Fibroblast of mammary gland (primary cell): ENCODE data around the gene HMGXB4.
A peak's percentile ranks its signal among the peaks of the same experiment; 100 is the strongest.

Source experiments
- DNase-seq: peaks from one replicate; pipeline ENCODE4 v3.0.0-alpha.2; 2010; ENCODE audit warnings: low read depth
- H3K4me3 ChIP-seq: 2 replicates; pipeline ENCODE4 v1.5.1; 2011; ENCODE audit warnings: low read depth, mild to moderate bottlenecking, low read length, moderate library complexity; ENCODE audit not compliant: control insufficient read depth
- TF ChIP-seq, protein P1 (sequence below): conservative IDR thresholded peaks from 2 replicates; pipeline ENCODE4 v1.5.1; 2011; ENCODE audit warnings: low read depth, low read length, inconsistent platforms; ENCODE audit not compliant: control insufficient read depth, insufficient read depth

The HMGXB4 gene

DNA sequence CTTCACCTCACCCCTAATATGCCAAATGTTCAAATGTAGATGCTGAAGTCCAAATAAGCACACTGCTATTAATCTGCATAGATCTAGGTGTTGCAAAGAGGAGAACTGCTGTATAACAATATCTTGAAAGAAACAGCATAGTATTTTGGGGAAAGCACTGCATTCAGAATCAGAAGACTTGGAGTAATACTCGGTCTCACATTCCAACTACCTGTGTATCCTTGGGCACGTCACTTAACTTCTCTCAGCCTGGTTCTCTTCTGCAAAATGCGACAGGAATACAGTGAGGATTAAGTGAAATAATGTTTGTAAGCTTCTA lies 332 bp upstream of the HMGXB4 start:
- DNase-seq = no peak
- H3K4me3 ChIP-seq = peak overlapping the region; percentile 82
- TF ChIP-seq, protein P1, sequence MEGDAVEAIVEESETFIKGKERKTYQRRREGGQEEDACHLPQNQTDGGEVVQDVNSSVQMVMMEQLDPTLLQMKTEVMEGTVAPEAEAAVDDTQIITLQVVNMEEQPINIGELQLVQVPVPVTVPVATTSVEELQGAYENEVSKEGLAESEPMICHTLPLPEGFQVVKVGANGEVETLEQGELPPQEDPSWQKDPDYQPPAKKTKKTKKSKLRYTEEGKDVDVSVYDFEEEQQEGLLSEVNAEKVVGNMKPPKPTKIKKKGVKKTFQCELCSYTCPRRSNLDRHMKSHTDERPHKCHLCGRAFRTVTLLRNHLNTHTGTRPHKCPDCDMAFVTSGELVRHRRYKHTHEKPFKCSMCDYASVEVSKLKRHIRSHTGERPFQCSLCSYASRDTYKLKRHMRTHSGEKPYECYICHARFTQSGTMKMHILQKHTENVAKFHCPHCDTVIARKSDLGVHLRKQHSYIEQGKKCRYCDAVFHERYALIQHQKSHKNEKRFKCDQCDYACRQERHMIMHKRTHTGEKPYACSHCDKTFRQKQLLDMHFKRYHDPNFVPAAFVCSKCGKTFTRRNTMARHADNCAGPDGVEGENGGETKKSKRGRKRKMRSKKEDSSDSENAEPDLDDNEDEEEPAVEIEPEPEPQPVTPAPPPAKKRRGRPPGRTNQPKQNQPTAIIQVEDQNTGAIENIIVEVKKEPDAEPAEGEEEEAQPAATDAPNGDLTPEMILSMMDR = no peak

DNA sequence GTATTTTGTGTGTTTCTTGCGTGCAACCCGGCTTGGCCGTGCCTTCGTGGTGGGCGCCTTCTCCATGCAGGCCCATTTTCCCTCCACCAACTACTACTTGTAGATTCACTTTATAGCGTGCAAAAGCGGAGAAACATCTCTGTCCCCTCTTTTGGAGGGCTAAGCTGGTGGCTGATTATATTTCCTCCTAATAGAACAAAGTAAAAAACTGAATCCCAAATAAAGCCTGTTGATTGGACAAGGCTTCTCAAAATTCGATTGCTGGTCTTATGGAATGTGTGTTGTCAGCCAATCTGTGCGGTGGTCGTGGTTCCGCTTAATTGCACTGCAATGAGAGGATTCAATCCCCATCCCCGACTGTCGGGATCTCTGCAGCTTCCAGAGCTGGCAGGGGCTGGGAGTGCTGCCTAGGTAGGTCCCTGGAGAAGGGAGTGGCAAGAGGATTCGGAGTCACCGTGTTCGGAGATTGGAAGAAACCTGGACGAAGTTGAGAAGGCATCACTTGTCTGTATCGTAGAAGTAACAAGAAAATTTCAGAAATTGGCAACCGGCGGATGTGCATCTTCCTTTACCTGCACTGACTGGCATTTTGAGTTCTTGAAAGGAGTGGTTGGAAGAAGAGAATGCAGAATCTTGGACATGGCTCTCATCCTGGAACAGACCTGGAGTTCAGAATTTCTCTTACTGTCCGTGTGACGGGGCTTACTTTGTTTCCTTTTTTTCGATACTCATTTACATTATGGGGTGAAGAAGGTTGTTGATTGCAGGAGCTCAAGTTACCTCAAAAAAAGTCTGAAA lies 1.1 kb downstream of the HMGXB4 start:
- TF ChIP-seq, protein P1 = no peak
- peak; percentile 24 for DNase-seq

DNA sequence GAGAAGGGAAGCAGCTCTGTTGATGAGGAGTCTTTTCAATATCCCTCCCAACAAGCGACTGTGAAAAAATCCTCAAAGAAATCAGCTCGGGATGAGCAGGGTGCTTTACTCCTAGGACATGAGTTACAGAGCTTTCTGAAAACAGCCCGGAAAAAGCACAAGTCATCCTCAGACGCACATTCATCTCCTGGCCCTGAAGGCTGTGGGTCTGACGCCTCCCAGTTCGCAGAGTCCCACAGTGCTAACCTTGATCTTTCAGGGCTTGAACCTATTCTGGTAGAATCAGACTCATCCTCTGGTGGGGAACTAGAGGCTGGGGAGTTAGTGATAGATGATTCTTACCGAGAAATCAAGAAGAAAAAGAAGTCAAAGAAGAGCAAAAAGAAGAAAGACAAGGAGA lies 7.7 kb downstream of the HMGXB4 start:
- no peak for DNase-seq
- no peak overlapping the region for H3K4me3 ChIP-seq
- TF ChIP-seq, protein P1 = no peak

More for the DNA sequence above, 1.1 kb downstream of the HMGXB4 start:
- peak overlapping the region; percentile 82 for H3K4me3 ChIP-seq

DNA sequence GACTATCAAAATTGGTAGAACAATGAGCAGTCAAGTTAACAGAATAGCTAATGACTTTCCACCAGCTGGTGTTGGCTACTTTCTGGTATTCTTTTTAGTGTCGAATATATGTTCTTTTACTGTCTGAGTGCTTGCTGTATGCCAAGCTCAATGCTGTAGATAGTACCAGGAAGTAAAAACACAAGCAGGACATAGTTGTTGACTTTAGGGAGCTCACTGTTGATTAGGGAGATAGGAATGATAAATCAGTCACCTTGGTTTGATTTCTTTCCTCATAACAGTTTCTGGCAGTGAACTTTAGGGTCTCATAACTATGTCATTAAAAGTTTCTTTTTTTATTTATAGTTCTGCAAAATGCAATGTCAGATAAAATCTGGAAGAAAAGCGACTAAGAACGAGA lies 9.0 kb downstream of the HMGXB4 start:
- no peak overlapping the region for H3K4me3 ChIP-seq
- TF ChIP-seq, protein P1 = no peak
- no peak for DNase-seq

DNA sequence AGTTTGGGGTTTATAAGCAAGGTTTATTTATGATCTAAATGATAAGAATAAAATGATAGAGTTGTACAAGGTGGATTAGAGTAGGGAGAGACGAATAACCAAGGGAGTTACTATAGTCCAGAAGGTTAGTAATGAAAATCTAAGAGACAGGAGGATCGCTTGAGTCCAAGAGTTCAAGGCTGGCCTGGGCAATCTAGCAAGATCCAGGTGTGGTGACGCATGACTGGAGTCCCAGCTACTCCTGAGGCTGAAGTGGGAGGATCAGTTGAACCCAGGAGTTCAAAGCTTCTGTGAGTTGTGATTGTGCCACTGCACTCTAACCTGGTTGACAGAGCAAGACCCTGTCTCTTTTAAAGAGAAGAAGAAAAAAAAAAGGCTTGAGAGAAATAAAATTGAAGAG lies 12.3 kb downstream of the HMGXB4 start:
- DNase-seq = no peak
- TF ChIP-seq, protein P1 = no peak
- no peak overlapping the region for H3K4me3 ChIP-seq

DNA sequence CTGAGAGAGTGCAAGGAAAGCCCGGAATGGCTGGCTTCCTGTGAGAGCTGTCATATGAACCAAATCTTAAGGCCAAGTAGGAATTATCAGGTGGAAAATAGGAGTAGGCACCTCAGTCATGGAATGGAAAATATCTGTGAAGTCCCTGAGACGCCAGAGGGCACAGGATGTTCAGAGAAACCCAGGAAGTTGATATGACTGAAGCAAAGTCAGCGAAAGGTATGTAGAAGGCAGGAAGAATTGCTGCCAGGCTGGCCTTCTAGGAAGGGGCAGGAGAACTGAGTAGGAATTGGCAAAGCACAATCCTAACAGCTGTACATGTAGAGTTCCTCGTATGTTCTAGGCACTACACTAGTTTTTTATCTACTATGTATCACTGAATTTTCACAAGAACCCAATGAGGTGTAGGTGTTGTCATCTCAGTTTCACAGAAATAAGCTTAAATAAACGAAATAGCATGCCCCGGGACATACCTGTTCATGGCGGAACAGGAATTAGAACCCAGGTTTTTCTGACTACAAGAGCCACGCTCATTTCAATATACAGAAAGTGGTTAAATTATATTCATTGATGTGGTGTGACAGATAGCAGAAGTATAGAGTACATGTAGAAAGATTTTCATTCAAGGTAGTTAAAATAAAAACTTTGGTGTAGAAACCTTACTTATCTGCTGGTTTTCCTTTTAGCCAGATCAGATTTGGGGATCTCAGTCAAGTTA lies 17.0 kb downstream of the HMGXB4 start:
- DNase-seq = no peak
- no peak overlapping the region for H3K4me3 ChIP-seq
- TF ChIP-seq, protein P1 = no peak
